GM12891 (cell line): ENCODE results near the gene AARSD1. TPM values are rescaled to one million over a fixed set of nuclear protein-coding genes. Genes with fewer than 3 reads are reported as not detected.
"Not testable (repeated sequence)": the region's sequence is repeated elsewhere in the genome, so short reads cannot be mapped to it uniquely, and the experiment has no call there.

Source experiments
- DNase-seq: peaks from one replicate; pipeline ENCODE4 v3.0.0; 2011; ENCODE audit warnings: low spot score; ENCODE audit not compliant: insufficient read length
- FAIRE-seq: peaks from 2 replicates; lab custom pipeline; 2011; peaks lifted over from hg19 to GRCh38; lab: Jason Lieb, UNC
- PAX5 ChIP-seq: IDR thresholded peaks from 2 replicates; pipeline ENCODE4 v1.6.1; 2011; ENCODE audit warnings: low read length, moderate library complexity, mild to moderate bottlenecking; ENCODE audit not compliant: insufficient read depth, severe bottlenecking
- POLR2A ChIP-seq: IDR thresholded peaks from 2 replicates; pipeline ENCODE4 v1.6.1; 2011; ENCODE audit warnings: low read depth, low read length, control low read depth
- POLR2AphosphoS5 ChIP-seq: IDR thresholded peaks from 2 replicates; pipeline ENCODE4 v1.6.1; 2011; ENCODE audit warnings: low read depth, low read length, control low read depth
- POU2F2 ChIP-seq: IDR thresholded peaks from 2 replicates; pipeline ENCODE4 v1.6.1; 2011; ENCODE audit warnings: low read depth, mild to moderate bottlenecking, control low read depth, low read length, moderate library complexity
- SPI1 ChIP-seq: IDR thresholded peaks from 2 replicates; pipeline ENCODE4 v1.6.1; 2011; ENCODE audit warnings: low read depth, low read length, control low read depth
- TAF1 ChIP-seq: IDR thresholded peaks from 2 replicates; pipeline ENCODE4 v1.6.1; 2011; ENCODE audit warnings: low read depth, low read length, control low read depth
- polyA plus RNA-seq: library from polyadenylated mRNA; unstranded; fragments of >200 nt; gene quantifications from one replicate; pipeline ENCODE4 v1.2.1, GENCODE V29; 2012; ENCODE audit warnings: low read depth, missing spikeins, inconsistent platforms; ENCODE audit not compliant: missing spikeins

Gene AARSD1
- polyA plus RNA-seq: 35.9 TPM

GRCh38 chr17:42964161-42964932 lies at the start of gene AARSD1:
Gene AARSD1 (minus strand): TSS chr17:42964454. CDS start chr17:42964440, 14 bp downstream.
- FAIRE-seq (peak; percentile 98), DNase-seq (peak; percentile 85)
- no peak for TF ChIP-seq PAX5
- no peak for TF ChIP-seq SPI1
- TF ChIP-seq POLR2AphosphoS5: peak; percentile 89
- TF ChIP-seq TAF1: peak; percentile 66
- peak; percentile 91 for TF ChIP-seq POLR2A
- TF ChIP-seq POU2F2: no peak

GRCh38 chr17:43013296-43013695 lies 49.0 kb upstream of the AARSD1 start:
- FAIRE-seq (no peak), DNase-seq (no peak)
- TF ChIP-seq POU2F2 (no peak), PAX5 (no peak), POLR2A (no peak), TAF1 (no peak)

- TF ChIP-seq POLR2A: no peak
- no peak for TF ChIP-seq SPI1
- no peak for TF ChIP-seq TAF1
- no peak for TF ChIP-seq PAX5
- TF ChIP-seq POLR2AphosphoS5: no peak
- no peak for TF ChIP-seq POU2F2
- FAIRE-seq (no peak), DNase-seq (no peak)
These were observed 47.6 kb upstream of the AARSD1 start for GRCh38 chr17:43011728-43012472.

- FAIRE-seq (no peak), DNase-seq (no peak)
- no peak for TF ChIP-seq SPI1
- no peak for TF ChIP-seq PAX5
- no peak for TF ChIP-seq POLR2AphosphoS5
- TF ChIP-seq POU2F2: no peak
- TF ChIP-seq TAF1: no peak
- TF ChIP-seq POLR2A: no peak
These were observed 46.5 kb upstream of the AARSD1 start for GRCh38 chr17:43010667-43011308.

- peak; percentile 74 for DNase-seq
- TF ChIP-seq POU2F2: peak; percentile 14; the same call in 1 of the 2 replicates
- TF ChIP-seq POLR2A: peak; percentile 75
- peak; percentile 74 for TF ChIP-seq POLR2AphosphoS5
- TF ChIP-seq PAX5: no peak
- TF ChIP-seq SPI1: peak; percentile 41
- TF ChIP-seq TAF1: peak; percentile 73; the same call in 1 of the 2 replicates
- FAIRE-seq: peak; percentile 77
These were observed 42.6 kb upstream of the AARSD1 start, which contains the start of gene IFI35 for GRCh38 chr17:43006639-43007551. Gene IFI35 (plus strand): TSS chr17:43006784. CDS start chr17:43006948, 164 bp downstream.

GRCh38 chr17:43003542-43004172 lies 39.4 kb upstream of the AARSD1 start:
- no peak for FAIRE-seq
- TF ChIP-seq POLR2AphosphoS5 (peak; percentile 80), SPI1 (no peak), POU2F2 (peak; percentile 68; the same call in 1 of the 2 replicates), POLR2A (peak; percentile 86), TAF1 (no peak), PAX5 (no peak)
- no peak for DNase-seq

GRCh38 chr17:43000894-43001293 lies 36.6 kb upstream of the AARSD1 start:
- FAIRE-seq, DNase-seq: not testable (repeated sequence)
- TF ChIP-seq POLR2A (peak; percentile 40; the same call in 1 of the 2 replicates), POLR2AphosphoS5 (peak; percentile 23; the same call in 1 of the 2 replicates), POU2F2 (0 out of 2 replicates have a peak, but pooled peaks have one; percentile 19)

- FAIRE-seq: peak; percentile 23
- DNase-seq: no peak
- TF ChIP-seq POLR2A: no peak
- TF ChIP-seq TAF1: no peak
- TF ChIP-seq PAX5: no peak
- no peak; the same call in 1 of the 2 replicates for TF ChIP-seq POLR2AphosphoS5
- no peak for TF ChIP-seq SPI1
- TF ChIP-seq POU2F2: no peak
These were observed 34.8 kb upstream of the AARSD1 start for GRCh38 chr17:42999003-42999525.
